GM20000 (cell line): ENCODE data around the gene AGAP1.

Source experiments
- DNase-seq: peaks from one replicate; pipeline ENCODE4 v3.0.0; 2012; ENCODE audit warnings: low spot score
- TF ChIP-seq, protein P1 (sequence below): IDR thresholded peaks from 2 replicates; pipeline ENCODE4 v1.5.1; 2012; ENCODE audit warnings: mild to moderate bottlenecking, control low read depth; ENCODE audit errors: extremely low read depth, missing control alignments

The AGAP1 gene

DNA sequence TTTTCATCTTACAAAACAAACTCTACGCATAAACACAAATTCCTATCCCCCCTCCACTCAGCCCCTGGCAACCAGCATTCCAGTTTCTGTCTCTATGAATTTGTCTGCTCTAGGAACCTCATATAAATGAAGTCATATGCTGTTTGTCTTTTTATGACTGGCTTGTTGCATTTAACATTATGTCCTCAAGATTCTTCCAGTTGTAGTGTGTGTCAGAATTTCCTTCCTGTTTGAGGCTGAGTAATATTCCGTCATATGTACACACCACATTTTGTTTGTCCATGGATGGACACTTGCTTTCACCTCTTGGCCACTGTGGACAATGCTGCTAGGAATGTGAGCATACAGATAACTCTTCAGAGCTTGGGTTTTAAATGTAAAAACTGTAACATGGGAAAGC lies 402.2 kb downstream of the AGAP1 start:
- TF ChIP-seq, protein P1, sequence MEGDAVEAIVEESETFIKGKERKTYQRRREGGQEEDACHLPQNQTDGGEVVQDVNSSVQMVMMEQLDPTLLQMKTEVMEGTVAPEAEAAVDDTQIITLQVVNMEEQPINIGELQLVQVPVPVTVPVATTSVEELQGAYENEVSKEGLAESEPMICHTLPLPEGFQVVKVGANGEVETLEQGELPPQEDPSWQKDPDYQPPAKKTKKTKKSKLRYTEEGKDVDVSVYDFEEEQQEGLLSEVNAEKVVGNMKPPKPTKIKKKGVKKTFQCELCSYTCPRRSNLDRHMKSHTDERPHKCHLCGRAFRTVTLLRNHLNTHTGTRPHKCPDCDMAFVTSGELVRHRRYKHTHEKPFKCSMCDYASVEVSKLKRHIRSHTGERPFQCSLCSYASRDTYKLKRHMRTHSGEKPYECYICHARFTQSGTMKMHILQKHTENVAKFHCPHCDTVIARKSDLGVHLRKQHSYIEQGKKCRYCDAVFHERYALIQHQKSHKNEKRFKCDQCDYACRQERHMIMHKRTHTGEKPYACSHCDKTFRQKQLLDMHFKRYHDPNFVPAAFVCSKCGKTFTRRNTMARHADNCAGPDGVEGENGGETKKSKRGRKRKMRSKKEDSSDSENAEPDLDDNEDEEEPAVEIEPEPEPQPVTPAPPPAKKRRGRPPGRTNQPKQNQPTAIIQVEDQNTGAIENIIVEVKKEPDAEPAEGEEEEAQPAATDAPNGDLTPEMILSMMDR, result no peak
- no peak for DNase-seq

DNA sequence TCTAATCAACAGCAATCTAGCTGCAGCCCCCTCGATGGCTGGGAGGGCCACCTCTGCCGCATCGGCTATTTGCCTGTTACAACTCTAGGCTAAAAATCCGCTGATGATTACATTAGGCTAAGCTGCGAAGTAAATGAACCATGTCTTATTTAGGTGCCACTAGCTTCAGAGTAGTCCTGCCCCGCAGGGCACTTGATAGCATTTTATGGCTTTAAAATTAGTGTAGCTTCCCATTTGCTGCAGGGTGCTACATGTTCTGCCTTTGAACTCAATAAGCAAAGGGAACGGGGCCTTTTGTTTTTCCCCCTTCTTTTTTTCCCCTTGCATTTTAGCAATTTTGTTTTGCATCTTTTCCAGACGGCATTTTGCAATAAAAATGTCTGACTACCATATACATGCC lies 404.1 kb downstream of the AGAP1 start:
- TF ChIP-seq, protein P1, result no peak
- DNase-seq, result no peak

DNA sequence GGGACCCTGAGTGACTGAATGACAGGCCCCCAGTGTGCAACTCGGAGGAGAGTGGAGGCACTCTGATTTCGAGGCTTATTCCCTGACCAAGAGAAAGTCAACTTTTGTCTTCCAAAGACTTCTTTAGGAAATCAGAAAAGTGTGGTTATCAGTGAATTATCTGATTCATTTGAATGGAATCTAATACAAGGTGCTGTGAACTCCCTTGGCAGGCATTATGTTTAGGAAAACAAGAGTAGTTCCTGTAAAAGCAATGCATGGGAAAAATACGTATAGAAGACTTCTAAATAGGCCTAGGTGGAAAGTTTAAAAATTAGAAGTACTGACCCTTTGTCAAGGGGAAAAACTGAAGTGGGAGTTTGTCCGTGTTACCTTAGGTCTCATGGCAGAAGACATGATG lies 404.9 kb downstream of the AGAP1 start:
- DNase-seq, result no peak
- TF ChIP-seq, protein P1, result no peak

DNA sequence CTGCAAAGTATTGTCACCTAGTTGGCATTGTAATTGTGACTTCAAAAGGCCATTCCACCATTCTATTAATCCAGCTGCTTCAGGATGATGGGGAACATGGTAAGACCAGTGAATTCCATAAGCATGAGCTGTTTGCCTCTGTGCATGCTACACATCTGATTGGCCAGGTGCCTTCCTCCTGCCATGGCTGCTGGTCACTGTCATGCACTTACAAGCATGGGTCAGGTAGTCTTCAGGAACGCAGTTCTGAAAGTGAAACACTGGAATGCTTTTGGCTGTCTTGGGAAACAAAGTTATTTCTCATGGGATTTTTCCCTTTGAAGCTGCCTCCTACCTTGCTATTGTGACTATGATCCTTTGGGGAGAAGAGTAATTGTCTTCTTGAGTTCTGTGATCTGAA lies 406.8 kb downstream of the AGAP1 start:
- no peak for DNase-seq
- TF ChIP-seq, protein P1, result no peak

DNA sequence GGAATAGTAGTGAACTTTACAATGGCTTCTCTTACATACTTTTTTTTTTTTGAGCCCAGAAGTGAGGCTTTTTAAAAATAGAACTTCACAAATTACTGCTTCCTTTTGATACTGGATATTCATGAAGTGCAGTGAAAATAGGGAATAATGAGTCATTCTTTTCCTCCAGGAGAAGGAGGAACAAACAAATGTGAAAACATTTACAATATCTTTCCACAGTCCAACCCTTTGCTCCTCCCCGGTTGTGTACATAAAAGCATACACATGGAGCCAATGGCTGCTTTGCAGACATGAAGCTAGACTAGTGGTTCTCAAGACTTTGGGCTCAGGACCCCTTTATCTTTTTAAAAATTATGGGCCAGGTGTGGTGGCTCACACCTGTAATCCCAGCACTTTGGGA lies 407.4 kb downstream of the AGAP1 start:
- DNase-seq, result no peak
- TF ChIP-seq, protein P1, result no peak

DNA sequence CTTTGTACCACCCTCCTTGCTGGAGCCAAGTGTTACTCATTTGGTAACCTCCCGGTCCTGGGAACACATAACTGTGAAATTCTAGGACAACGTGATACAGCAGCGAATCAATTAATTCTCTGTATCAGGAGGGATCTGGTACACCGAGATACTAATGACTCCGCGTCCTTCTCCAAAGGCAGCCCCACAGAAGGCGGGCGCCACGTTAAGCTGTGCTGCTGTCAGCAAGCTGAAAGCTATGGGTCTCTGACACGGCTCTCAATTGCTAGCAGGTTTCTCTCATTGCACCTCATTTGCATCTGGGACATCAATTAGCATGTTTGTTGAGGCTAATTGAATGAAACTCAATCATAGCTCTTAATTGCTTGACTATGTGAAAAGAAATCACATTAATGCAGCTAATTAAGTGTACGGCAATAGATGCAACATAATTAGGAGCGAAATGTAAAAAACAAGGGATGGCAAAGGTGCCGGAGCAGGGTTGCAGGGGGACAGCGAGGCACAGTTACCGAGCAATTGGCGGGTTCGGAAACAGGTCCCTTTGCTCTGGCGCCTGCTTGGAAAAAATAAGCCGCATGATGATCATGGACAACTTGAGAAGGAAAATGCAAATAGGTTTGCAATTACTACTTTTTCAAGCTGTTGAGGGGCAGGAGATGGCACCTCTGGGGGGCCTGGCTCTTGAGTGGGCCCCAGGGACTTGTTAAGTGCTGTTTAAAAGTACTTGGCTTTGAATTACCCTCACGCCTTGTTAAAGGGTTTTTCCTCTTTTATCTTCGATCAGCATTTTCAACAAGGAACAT lies 410.1 kb downstream of the AGAP1 start:
- no peak for DNase-seq
- TF ChIP-seq, protein P1, result no peak

DNA sequence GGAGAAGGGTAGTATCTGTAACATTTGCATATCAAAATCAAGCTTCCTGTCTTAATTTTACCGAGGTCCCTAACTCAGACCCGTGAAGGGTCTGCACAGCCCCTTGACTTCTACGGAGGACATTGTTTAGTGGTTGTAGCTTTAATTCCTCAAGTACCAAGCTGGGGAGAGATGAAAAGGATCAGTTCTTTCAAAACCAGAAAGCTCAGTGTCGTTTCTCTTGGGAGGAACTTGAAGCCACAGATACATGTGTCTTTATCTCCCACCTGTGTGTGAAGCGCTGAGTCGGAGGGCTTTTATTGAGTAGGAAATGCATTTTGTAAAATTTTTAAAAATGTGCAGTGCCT lies 410.7 kb downstream of the AGAP1 start:
- no peak for DNase-seq
- TF ChIP-seq, protein P1, result no peak
